Omental fat pad (tissue), 4 donors: ENCODE data around the gene CMIP. TPM values are rescaled to one million over a fixed set of nuclear protein-coding genes. Genes with fewer than 3 reads are reported as not detected.

Source experiments
- ATAC-seq: fragments of 150-250 bp; one replicate; pipeline ENCODE4 v1.9.1; 2016; ENCODE audit warnings: mild to moderate bottlenecking, moderate library complexity; ENCODE audit not compliant: low FRiP score
- DNase-seq: peaks from one replicate; pipeline ENCODE4 v3.0.0-alpha.2; 2019; ENCODE audit warnings: low spot score
- total RNA-seq, 4 donors: library from RNA; depleted of rRNA; stranded (reverse); fragments of >200 nt; gene quantifications; one replicate each; pipeline ENCODE4 v1.1.0, GENCODE V29; 2016
- TF ChIP-seq, protein P1 (sequence below), 3 donors: fragments of 450-650 bp; IDR thresholded peaks; one replicate each; pipeline ENCODE4 v1.5.1; 2016 to 2017; ENCODE audit warnings: antibody characterized with exemption in 3 of 3, mild to moderate bottlenecking in 3 of 3, moderate library complexity in 2 of 3

The CMIP gene
- total RNA-seq, 4 donors from 2014 or later: 15.8 to 52.8 (median 32.0) TPM

DNA sequence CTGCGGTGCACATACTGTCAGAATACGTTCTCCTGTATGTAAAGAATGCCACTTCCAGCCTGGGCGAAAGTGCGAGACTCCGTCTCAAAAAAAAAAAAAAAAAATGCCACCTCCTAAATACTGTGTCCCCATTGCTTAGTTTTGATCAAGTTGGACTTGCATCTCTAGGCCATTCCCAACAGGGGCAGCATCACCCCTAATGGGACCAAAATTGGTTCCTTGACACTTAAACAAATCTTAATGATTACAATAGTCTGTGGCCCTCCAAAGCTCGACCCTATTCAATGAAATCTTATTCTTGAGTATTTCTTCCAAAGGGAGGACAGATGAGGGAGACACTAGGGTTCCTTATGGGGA is 179.8 kb downstream of the CMIP start:
- TF ChIP-seq, protein P1, sequence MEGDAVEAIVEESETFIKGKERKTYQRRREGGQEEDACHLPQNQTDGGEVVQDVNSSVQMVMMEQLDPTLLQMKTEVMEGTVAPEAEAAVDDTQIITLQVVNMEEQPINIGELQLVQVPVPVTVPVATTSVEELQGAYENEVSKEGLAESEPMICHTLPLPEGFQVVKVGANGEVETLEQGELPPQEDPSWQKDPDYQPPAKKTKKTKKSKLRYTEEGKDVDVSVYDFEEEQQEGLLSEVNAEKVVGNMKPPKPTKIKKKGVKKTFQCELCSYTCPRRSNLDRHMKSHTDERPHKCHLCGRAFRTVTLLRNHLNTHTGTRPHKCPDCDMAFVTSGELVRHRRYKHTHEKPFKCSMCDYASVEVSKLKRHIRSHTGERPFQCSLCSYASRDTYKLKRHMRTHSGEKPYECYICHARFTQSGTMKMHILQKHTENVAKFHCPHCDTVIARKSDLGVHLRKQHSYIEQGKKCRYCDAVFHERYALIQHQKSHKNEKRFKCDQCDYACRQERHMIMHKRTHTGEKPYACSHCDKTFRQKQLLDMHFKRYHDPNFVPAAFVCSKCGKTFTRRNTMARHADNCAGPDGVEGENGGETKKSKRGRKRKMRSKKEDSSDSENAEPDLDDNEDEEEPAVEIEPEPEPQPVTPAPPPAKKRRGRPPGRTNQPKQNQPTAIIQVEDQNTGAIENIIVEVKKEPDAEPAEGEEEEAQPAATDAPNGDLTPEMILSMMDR (IDR thresholded peaks at IDR 0.05): no peak
- DNase-seq (no peak), ATAC-seq (no peak)

DNA sequence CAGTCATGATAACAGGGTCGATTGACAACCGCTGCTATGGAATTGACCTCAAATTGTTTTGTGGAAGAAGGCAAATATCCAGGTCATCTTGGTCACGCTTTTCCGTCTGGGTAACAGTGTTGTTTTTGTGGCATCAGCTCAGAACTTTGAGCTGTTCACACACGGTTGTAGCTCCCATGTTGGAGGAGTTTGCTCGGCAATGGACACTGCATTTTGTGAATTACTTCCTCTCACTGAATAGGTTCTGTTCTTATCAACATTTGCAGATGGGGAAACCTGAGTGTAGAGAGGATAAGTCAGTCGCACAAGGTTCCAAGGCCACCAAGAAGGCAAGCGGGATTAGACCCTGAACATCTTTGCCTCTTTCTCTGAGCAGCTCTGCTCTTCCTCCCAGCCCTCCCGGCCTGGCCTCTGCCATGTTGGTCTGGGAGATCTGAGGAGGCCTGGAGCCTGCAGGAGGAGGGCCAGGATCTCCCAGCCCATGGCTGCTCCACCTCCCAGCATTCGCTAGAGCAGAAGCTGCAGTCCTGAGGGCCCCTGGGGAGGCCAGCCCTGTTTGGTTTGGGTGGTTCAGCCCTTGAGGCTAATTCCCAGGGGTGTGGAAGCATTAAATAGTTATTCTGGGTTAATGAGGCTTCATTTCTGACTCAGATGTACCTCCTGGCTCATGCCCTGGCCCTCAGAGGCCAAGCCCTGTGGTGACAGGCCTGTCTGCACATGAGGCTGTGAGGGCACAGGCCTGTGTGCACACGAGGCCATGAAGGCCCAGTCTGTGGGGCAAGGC is 180.3 kb downstream of the CMIP start:
- DNase-seq: no peak
- ATAC-seq: no peak
- TF ChIP-seq, protein P1 (IDR thresholded peaks at IDR 0.05): no peak

DNA sequence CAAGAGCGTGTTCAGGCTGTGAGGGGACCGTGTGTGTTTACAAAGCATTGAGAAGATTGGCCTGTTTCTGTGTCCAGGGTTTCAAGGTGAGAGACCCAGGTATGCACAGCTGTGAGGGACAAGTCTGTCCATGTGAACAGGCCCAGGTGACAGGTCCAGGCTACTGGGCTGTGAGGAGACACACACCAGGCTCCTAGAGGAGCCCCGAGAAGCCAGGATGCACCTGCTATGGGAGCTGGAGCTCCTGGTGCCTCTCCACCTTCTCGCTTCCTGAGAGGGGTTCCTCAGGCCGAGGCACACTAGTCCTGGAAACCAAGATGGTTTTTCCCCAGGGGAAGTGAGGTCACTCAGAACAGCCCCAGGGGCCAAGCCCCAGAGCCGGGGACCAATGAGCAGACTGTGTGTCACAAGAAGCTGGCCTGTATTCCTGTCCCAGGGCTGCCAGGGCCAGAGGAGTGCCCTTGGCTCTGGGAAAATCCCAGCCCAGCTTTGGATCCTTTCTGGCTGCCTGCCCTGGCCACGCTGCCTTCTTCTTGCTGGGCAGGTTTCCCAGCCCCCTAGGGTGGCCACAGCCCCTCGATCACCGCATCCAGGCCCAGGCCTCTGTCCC is 181.0 kb downstream of the CMIP start:
- TF ChIP-seq, protein P1 (IDR thresholded peaks at IDR 0.05): no peak
- no peak for DNase-seq
- no peak for ATAC-seq

DNA sequence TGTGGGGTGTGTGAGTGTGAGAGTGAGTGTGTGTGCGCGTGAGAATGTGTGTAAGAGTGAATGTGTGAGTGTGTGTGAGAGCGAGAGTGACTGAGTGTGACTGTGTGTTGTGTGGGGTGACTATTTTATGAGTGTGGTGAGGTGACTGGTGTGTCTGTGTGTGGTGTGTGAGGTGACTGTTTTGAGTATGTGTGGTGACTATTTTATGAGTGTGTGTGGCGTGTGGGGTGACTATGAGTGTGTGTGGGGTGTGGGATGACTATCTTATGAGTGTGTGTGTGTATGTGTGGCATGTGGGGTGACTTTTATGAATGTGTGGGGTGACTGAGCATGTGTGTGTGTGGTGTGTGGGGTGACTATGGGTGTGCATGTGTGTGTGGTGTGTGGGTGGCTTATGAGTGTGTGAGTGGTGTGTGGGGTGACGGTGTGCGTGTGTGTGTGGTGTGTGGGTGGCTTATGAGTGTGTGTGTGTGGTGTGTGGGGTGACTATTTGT is 181.6 kb downstream of the CMIP start:
- DNase-seq: no peak
- no peak for ATAC-seq
- TF ChIP-seq, protein P1 (IDR thresholded peaks at IDR 0.05): no peak

DNA sequence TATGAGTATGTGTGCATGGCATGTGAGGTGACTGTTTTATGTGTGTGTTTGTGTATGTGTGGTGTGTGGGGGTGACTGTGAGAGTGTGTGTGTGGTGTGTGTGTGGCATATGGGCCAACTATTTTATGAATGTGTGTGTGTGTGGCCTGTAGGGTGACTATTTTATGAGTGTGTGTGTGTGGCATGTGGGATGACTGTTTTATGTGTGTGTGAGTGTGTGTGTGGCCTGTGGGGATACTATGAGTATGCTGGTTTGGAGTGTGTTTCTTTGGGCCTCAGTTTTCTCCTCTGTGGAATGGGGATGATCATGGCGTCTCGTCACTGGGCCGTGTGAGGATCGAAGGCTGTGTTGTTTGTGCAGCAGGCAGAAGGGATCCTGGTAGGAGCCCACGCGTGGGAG is 182.4 kb downstream of the CMIP start:
- TF ChIP-seq, protein P1 (IDR thresholded peaks at IDR 0.05): no peak
- no peak for DNase-seq
- no peak for ATAC-seq

DNA sequence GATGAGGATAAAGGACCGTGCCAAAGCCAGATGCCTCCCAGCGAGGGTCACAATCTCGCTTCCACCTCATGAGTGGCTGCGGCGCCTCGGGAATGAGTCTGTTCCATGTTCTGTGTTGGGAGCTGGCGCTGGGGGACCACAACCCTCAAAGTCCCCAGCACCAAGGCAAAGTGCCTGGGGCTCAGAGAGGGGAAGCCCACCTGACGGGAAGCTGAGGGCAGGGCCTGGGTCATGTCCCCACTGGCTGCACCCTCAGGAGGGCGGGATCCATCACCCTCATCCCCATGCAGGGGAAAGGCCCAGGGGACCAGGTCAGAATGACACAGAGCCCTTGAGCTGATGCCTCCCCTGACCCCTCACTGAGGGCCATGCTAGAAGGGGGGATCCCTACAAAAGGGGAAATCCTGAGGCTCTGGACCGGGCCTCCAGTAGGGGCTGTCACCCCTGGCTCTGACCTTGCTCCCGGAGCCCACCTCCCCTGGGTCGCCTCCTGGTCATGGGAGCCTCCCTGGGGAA is 183.2 kb downstream of the CMIP start:
- no peak for ATAC-seq

More for the DNA sequence above, 183.2 kb downstream of the CMIP start:
- DNase-seq: no peak
- TF ChIP-seq, protein P1 (IDR thresholded peaks at IDR 0.05): no peak
